Measurements from ENCODE around the gene CAMSAP3.

CAMSAP3 gene

GRCh38 chr19:7590256-7590655, 5.4 kb upstream of the CAMSAP3 start:
- no peak for DNase-seq (ENCODE audit: low spot score)
- in situ Hi-C loops (cut with MboI; ENCODE audit: low pct_unique_long_range_greater_than_20kb, low sequenced_read_pairs, unreplicated experiment), result no loop called here

GRCh38 chr19:7596211-7596937, 711 bp downstream of the CAMSAP3 start:
- TF ChIP-seq, protein P1, sequence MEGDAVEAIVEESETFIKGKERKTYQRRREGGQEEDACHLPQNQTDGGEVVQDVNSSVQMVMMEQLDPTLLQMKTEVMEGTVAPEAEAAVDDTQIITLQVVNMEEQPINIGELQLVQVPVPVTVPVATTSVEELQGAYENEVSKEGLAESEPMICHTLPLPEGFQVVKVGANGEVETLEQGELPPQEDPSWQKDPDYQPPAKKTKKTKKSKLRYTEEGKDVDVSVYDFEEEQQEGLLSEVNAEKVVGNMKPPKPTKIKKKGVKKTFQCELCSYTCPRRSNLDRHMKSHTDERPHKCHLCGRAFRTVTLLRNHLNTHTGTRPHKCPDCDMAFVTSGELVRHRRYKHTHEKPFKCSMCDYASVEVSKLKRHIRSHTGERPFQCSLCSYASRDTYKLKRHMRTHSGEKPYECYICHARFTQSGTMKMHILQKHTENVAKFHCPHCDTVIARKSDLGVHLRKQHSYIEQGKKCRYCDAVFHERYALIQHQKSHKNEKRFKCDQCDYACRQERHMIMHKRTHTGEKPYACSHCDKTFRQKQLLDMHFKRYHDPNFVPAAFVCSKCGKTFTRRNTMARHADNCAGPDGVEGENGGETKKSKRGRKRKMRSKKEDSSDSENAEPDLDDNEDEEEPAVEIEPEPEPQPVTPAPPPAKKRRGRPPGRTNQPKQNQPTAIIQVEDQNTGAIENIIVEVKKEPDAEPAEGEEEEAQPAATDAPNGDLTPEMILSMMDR (IDR thresholded peaks at IDR 0.05; ENCODE audit: extremely low read depth, insufficient read depth, missing control alignments), result no peak
- peak; percentile 45 for DNase-seq (ENCODE audit: low spot score)

More at GRCh38 chr19:7590256-7590655, 5.4 kb upstream of the CAMSAP3 start:
- TF ChIP-seq, protein P1 (IDR thresholded peaks at IDR 0.05; ENCODE audit: extremely low read depth, insufficient read depth, missing control alignments), result no peak

GRCh38 chr19:7597689-7598088, 2.0 kb downstream of the CAMSAP3 start:
- TF ChIP-seq, protein P1 (IDR thresholded peaks at IDR 0.05; ENCODE audit: extremely low read depth, insufficient read depth, missing control alignments), result no peak
- no peak for DNase-seq (ENCODE audit: low spot score)
- in situ Hi-C loops (cut with MboI; ENCODE audit: low pct_unique_long_range_greater_than_20kb, low sequenced_read_pairs, unreplicated experiment), result no loop called here

More at GRCh38 chr19:7596211-7596937, 711 bp downstream of the CAMSAP3 start:
- in situ Hi-C loops (cut with MboI; ENCODE audit: low pct_unique_long_range_greater_than_20kb, low sequenced_read_pairs, unreplicated experiment), result no loop called here

DNA sequence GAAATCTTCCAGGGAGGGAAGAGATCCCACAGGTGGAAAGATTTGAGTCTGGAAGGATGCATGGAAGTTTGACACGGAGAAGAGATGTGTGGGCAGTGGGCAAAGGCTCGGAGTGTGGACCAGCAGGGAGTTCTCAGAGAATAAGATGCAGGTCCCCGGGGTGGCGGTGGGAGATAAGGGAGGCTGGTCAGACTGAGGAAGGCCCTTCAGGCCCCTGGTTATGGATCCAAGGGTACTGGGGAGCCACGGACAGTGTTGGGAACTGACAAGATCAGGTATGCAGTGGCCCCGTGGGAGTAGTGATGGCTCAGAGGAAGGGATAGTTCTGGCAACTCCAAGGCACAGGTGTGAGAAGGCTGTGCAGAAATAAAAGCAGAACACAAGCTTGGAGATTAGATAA, 2.5 kb downstream of the CAMSAP3 start:
- TF ChIP-seq, protein P1 (IDR thresholded peaks at IDR 0.05; ENCODE audit: extremely low read depth, insufficient read depth, missing control alignments), result no peak
- in situ Hi-C loops (cut with MboI; ENCODE audit: low pct_unique_long_range_greater_than_20kb, low sequenced_read_pairs, unreplicated experiment), result no loop called here
- DNase-seq (ENCODE audit: low spot score), result no peak

DNA sequence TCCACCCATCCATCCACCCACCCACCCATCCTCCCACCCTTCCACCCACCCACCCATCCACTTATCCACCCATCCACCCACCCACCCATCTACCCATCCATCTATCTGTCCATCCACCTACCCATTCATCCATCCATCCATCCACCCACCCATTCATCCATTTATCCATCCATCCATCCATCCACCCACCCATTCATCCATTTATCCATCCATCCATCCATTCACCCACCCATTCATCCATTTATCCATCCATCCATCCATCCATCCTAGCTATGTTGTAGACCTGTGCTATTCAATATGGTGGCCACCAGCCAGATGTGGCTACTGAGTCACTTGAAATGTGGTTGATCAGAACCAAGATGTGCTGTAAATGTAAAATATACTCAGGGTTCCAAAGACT, 5.1 kb downstream of the CAMSAP3 start:
- TF ChIP-seq, protein P1 (IDR thresholded peaks at IDR 0.05; ENCODE audit: extremely low read depth, insufficient read depth, missing control alignments), result no peak
- in situ Hi-C loops (cut with MboI; ENCODE audit: low pct_unique_long_range_greater_than_20kb, low sequenced_read_pairs, unreplicated experiment), result no loop called here
- DNase-seq (ENCODE audit: low spot score), result no peak

DNA sequence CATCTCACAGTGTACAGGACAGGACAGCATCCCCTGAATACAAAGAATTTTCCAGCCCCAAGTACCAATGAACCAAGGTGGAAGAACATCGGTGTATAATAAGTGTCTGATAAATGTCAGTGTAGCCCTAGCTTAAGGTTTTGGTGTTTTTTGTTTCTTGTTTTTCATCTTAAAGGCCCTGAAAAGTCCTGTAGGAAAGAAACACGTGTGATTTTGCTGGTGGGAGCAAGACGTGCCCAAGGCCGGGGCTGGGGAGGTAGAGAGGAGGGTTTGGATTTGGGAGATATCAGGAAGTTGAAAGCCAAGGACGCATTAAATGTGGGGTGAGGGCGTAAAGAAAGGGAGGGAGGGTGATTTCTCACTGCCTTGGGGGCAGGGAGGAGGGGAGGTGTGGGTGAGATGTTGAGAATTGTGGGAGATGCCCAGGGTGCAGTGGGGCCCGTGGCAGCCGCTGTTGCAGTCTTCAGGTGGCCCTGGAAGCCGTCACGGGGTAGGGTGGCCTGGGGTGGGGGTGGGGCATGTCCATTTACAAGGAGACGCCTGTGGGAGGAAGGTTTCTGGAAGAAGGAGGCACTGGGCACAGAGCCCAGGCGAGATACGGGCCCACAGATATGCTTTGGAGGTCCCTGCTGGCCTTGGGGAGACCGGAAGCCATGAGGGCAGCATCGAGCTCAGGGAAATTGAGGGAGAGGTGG, 6.7 kb downstream of the CAMSAP3 start:
- TF ChIP-seq, protein P1 (IDR thresholded peaks at IDR 0.05; ENCODE audit: extremely low read depth, insufficient read depth, missing control alignments), result no peak
- in situ Hi-C loops (cut with MboI; ENCODE audit: low pct_unique_long_range_greater_than_20kb, low sequenced_read_pairs, unreplicated experiment), result no loop called here
- DNase-seq (ENCODE audit: low spot score), result no peak

Measured in GM13977 (cell line).